ENCODE measurements around the gene BSX.

BSX gene

GRCh38 chr11:122981388-122982264 lies at the start of gene BSX:
BSX (minus strand) TSS chr11:122981834; CDS start chr11:122981671, 163 bp downstream.
- H3K4me1 Mint-ChIP-seq, result peaks cover 27% of the 10 kb centered on the region
- peaks cover 2% of the 10 kb centered on the region for H3K36me3 Mint-ChIP-seq

GRCh38 chr11:123030517-123030916 lies 48.9 kb upstream of the BSX start:
- Mint-ChIP-seq H3K27ac (no peak overlapping the region), H3K36me3 (no peaks in the 10 kb centered on the region), H3K4me1 (no peaks in the 10 kb centered on the region), H3K9me3 (no peaks in the 10 kb centered on the region), H3K27me3 (peaks cover 4% of the 10 kb centered on the region), H3K4me3 (no peak overlapping the region)
- CTCF ChIA-PET, result interaction anchor here (0.6 to 2.3 kb wide), 2 partner anchors 10 to 23 kb away, joined by 3 to 9 read pairs; no protein-coding TSS in a partner anchor
- DNase-seq, result no peak

More at GRCh38 chr11:122981388-122982264, at the start of gene BSX:
- peak; percentile 77 for DNase-seq
- peak within 1 kb of the TSS; percentile 25 for H3K27ac Mint-ChIP-seq
- CTCF ChIA-PET, result no interaction called here
- H3K27me3 Mint-ChIP-seq, result peaks cover 96% of the 10 kb centered on the region
- H3K4me3 Mint-ChIP-seq, result no peak within 1 kb of the TSS
- no peaks in the 10 kb centered on the region for H3K9me3 Mint-ChIP-seq

GRCh38 chr11:123020968-123021367 lies 39.3 kb upstream of the BSX start:
- peaks cover 8% of the 10 kb centered on the region for H3K4me1 Mint-ChIP-seq
- no peak overlapping the region for H3K4me3 Mint-ChIP-seq
- H3K9me3 Mint-ChIP-seq, result no peaks in the 10 kb centered on the region
- peak; percentile 37 for DNase-seq
- no peak overlapping the region for H3K27ac Mint-ChIP-seq
- CTCF ChIA-PET, result interaction anchor here (0.7 to 8.9 kb wide), 37 partner anchors 9 to 439 kb away, joined by 3 to 129 read pairs (median 4); no protein-coding TSS in a partner anchor
- H3K27me3 Mint-ChIP-seq, result peaks cover 40% of the 10 kb centered on the region
- no peaks in the 10 kb centered on the region for H3K36me3 Mint-ChIP-seq

GRCh38 chr11:123018702-123019101 lies 37.1 kb upstream of the BSX start:
- CTCF ChIA-PET, result interaction anchor here (1.3 kb wide), 1 partner anchor 15 kb away, joined by 5 read pairs; no protein-coding TSS in a partner anchor
- Mint-ChIP-seq H3K4me3 (no peak overlapping the region), H3K9me3 (no peaks in the 10 kb centered on the region)

GRCh38 chr11:123011510-123011909 lies 29.9 kb upstream of the BSX start:
- Mint-ChIP-seq H3K27ac (no peak overlapping the region), H3K4me1 (no peaks in the 10 kb centered on the region), H3K36me3 (no peaks in the 10 kb centered on the region), H3K9me3 (no peaks in the 10 kb centered on the region), H3K4me3 (no peak overlapping the region), H3K27me3 (peaks cover 23% of the 10 kb centered on the region)
- DNase-seq, result no peak
- CTCF ChIA-PET, result interaction anchor here (1.5 to 1.7 kb wide), 2 partner anchors 9 to 148 kb away, joined by 3 to 4 read pairs; no protein-coding TSS in a partner anchor

More at GRCh38 chr11:123018702-123019101, 37.1 kb upstream of the BSX start:
- DNase-seq, result no peak
- Mint-ChIP-seq H3K27me3 (peaks cover 34% of the 10 kb centered on the region), H3K4me1 (peaks cover 8% of the 10 kb centered on the region), H3K27ac (no peak overlapping the region), H3K36me3 (no peaks in the 10 kb centered on the region)

DNA sequence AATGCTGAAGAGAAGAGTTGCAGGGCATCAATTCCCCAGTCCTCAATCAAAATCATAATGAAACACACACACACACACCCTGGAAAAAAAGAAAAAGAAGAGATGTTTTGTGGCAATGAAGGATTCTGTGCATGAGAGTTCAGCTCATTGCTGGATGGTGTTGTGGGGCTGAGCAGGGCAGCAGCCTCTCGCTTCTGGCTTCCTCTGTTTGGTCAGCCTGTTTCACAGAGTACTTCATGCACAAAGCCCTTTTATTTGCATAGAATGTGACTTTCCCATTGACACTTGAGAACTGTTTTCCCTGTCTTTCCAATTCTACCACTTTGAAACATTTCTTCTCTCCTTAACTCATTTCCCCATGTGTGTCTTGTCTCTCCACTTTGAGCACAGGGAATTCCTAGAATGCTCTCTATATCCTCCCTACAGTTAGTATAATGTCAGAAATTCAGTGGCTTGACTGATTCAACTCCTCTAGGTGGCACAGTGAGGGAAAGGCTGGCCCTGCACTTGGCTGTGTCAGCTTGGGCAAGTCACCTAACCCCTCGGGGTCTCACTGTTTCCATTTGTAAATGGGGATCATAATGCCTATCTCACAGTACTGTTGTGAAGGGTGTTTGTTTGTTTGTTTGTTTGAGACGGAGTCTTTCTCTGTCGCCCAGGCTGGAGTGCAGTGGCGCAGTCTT lies 25.4 kb upstream of the BSX start:
- no peak overlapping the region for H3K4me3 Mint-ChIP-seq
- no peaks in the 10 kb centered on the region for H3K9me3 Mint-ChIP-seq
- DNase-seq, result no peak
- CTCF ChIA-PET, result no interaction called here
- no peaks in the 10 kb centered on the region for H3K36me3 Mint-ChIP-seq
- no peak overlapping the region for H3K27ac Mint-ChIP-seq
- no peaks in the 10 kb centered on the region for H3K4me1 Mint-ChIP-seq
- H3K27me3 Mint-ChIP-seq, result peaks cover 17% of the 10 kb centered on the region

- peaks cover 22% of the 10 kb centered on the region for H3K27me3 Mint-ChIP-seq
- H3K27ac Mint-ChIP-seq, result no peak overlapping the region
- H3K9me3 Mint-ChIP-seq, result no peaks in the 10 kb centered on the region
- CTCF ChIA-PET, result interaction anchor here (1.1 kb wide), 1 partner anchor 20 kb away, joined by 3 read pairs; no protein-coding TSS in a partner anchor
- DNase-seq, result no peak
- H3K4me1 Mint-ChIP-seq, result no peaks in the 10 kb centered on the region
- H3K36me3 Mint-ChIP-seq, result no peaks in the 10 kb centered on the region
- no peak overlapping the region for H3K4me3 Mint-ChIP-seq
Measured at GRCh38 chr11:123000721-123001120, 19.1 kb upstream of the BSX start.

GRCh38 chr11:122998727-122999366 lies 17.2 kb upstream of the BSX start:
- H3K36me3 Mint-ChIP-seq, result no peaks in the 10 kb centered on the region
- H3K27ac Mint-ChIP-seq, result no peak overlapping the region
- peaks cover 18% of the 10 kb centered on the region for H3K27me3 Mint-ChIP-seq
- DNase-seq, result no peak
- no peaks in the 10 kb centered on the region for H3K9me3 Mint-ChIP-seq
- no peak overlapping the region for H3K4me3 Mint-ChIP-seq
- CTCF ChIA-PET, result no interaction called here
- H3K4me1 Mint-ChIP-seq, result no peaks in the 10 kb centered on the region

GRCh38 chr11:122995526-122995925 lies 13.9 kb upstream of the BSX start:
- no peak for DNase-seq
- peaks cover 1% of the 10 kb centered on the region for H3K9me3 Mint-ChIP-seq
- H3K27ac Mint-ChIP-seq, result no peak overlapping the region
- CTCF ChIA-PET, result no interaction called here
- no peaks in the 10 kb centered on the region for H3K36me3 Mint-ChIP-seq
- H3K27me3 Mint-ChIP-seq, result peaks cover 18% of the 10 kb centered on the region
- H3K4me3 Mint-ChIP-seq, result no peak overlapping the region
- no peaks in the 10 kb centered on the region for H3K4me1 Mint-ChIP-seq

DNA sequence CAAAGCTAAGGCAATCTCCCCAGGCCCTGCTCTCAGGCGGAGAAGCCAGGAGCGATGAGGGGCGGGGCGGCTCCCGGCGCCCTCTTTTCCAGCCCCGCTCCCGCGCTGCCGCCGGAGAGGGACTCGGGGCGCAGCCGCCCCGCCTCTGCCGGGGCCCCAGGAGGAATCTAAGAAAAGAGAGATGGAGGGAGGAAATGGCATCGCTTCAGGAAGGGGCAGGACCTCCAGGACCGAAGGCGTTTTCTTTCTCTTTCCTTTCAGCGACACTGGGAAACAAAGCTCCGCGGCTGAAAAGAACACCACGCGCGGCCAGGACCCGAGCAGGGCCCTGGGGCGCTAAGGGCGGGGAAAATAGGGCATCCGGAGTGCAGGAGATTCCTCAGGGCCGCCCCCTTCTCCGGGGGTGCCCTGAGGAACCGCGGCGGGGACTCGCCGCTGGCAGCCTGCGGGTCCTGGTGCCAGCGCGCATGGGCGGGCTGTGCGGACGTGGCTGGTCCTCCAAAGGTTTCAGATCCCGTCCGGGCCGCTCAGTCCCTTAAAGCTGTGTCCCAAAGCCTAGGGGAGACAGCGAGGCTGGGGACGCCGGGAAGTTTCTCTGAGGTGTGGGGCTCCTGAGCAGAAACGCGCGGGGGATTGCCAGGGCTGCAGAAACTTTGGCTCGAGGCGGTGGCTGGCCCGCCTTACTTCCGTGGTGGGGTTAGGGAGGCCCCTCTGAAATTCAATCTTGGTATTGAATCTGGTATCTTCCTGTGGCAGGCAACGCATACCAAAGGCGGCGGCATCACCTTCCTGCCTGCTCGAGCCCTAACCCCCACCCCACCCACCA lies 2.8 kb upstream of the BSX start:
- H3K36me3 Mint-ChIP-seq, result no peaks in the 10 kb centered on the region
- peaks cover under 1% of the 10 kb centered on the region for H3K9me3 Mint-ChIP-seq
- no peak overlapping the region for H3K27ac Mint-ChIP-seq
- peak; percentile 34 for DNase-seq
- peaks cover 76% of the 10 kb centered on the region for H3K27me3 Mint-ChIP-seq
- peak overlapping the region; percentile 76 for H3K4me3 Mint-ChIP-seq
- CTCF ChIA-PET, result interaction anchor here (0.8 kb wide), 1 partner anchor 121 kb away, joined by 3 read pairs; no protein-coding TSS in a partner anchor
- H3K4me1 Mint-ChIP-seq, result peaks cover 17% of the 10 kb centered on the region

DNA sequence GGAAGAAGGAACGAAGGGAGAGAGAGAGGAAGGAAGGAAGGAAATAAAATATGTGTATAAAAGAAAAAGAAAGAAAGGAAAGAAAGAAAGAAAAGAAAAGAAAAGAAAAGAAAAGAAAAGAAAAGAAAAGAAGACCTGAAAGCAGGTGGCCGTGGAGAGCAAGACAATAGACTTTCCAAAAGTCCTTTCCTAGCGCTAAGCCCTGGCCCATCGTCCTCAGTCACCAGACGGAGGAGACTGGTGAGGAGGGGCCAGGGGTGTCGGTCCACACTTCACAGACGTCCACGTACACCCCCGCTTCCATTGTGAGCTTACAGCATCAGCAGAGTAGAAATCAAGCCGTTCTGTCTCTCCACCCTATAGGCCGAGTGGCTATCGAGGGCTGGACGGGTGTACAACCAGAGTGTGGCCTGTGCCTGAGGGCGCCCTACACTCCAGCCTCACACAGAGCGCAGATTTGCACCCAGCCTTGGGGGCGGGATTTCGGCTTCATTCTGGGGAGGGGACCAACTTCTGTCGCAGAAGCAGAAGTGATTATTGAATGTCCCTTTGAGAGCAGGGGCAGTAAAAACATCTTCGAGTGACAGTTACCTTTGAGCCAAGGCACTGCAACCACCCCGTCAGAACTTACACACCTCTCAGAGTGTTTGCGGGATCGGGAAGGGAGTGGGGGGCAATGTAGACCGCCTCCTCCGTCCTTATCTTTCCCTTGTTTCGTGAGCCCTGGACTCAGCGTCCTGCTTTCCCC lies 2.0 kb upstream of the BSX start:
- peaks cover 17% of the 10 kb centered on the region for H3K4me1 Mint-ChIP-seq
- CTCF ChIA-PET, result interaction anchor here (0.8 kb wide), 1 partner anchor 120 kb away, joined by 3 read pairs; no protein-coding TSS in a partner anchor
- no peaks in the 10 kb centered on the region for H3K36me3 Mint-ChIP-seq
- H3K4me3 Mint-ChIP-seq, result peak overlapping the region; percentile 76
- no peaks in the 10 kb centered on the region for H3K9me3 Mint-ChIP-seq
- no peak overlapping the region for H3K27ac Mint-ChIP-seq
- DNase-seq, result no peak
- H3K27me3 Mint-ChIP-seq, result peaks cover 84% of the 10 kb centered on the region

DNA sequence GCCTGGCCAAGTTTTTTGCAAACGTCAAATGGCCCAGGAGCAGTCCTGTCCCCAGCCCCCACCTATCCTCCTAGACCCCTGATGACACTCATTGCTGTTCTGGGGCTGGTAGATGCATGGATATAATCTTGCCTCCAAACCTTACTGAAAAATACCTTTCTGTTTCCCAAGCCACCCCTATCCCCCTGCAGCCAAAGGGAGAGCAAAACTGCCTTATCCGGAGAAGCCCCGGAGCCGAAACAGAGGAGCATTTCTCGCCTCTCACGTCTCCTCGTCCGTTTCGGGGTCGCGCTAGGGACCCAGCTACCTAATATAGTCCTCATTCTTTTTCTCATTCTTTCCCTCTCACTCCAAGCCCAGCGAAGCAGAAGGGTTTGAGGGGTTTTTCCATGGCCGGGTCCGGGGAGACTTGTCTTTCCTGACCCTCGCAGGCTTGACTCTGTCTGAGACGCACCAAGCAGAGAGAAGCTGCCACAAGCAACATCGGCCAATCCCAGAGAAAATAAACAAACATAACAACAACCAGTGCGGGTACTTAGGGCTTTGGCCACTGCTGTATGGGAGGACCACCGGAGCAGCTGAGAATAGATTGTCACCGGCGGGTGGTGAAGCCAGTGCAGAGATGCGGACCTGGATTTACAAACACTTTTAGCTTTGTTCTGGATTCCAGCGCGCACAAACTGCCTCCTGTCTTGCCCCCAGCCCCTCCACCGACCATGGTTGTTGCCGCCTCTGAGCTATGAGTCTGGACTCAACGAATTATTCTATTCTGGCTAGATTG lies 1.6 kb downstream of the BSX start:
- Mint-ChIP-seq H3K4me1 (peaks cover 32% of the 10 kb centered on the region), H3K27ac (peak overlapping the region; percentile 78), H3K36me3 (peaks cover 4% of the 10 kb centered on the region), H3K9me3 (no peaks in the 10 kb centered on the region), H3K27me3 (peaks cover 99% of the 10 kb centered on the region), H3K4me3 (no peak overlapping the region)
- CTCF ChIA-PET, result no interaction called here
- no peak for DNase-seq

Data from activated naive CD4-positive, alpha-beta T cell treated with anti-CD3 and anti-CD28 coated beads, Interleukin-2, amount 10 ng/mL, durations not matched to agents 7 days and 5 days (primary cell).